HG02840 (cell line): Measurements from ENCODE around the gene PRR36.

Source experiments
- ATAC-seq: cut with Tn5 transposase; IDR thresholded peaks from one replicate; pipeline ENCODE4 v1.9.1; 2021; ENCODE audit warnings: mild to moderate bottlenecking, moderate library complexity, moderate number of reproducible peaks; ENCODE audit not compliant: unreplicated experiment, low FRiP score

Gene PRR36

DNA sequence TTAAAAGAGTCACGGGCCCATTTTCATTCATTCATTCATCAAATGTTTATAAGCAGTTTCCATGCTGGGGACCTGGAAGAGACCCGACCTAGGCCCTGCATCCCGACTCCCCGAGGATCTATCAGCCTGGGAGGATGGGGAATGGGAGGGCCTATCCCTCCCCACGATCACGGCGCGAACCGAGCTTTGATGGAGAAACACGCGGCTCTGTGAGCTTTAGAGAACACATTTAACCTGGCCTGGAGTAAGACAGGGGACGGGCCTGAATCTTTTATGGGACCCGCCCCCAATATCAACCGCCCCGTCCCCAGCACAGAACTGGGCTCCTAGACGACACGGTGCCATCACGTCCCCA lies 45.0 kb downstream of the PRR36 start:
- ATAC-seq, result no peak

DNA sequence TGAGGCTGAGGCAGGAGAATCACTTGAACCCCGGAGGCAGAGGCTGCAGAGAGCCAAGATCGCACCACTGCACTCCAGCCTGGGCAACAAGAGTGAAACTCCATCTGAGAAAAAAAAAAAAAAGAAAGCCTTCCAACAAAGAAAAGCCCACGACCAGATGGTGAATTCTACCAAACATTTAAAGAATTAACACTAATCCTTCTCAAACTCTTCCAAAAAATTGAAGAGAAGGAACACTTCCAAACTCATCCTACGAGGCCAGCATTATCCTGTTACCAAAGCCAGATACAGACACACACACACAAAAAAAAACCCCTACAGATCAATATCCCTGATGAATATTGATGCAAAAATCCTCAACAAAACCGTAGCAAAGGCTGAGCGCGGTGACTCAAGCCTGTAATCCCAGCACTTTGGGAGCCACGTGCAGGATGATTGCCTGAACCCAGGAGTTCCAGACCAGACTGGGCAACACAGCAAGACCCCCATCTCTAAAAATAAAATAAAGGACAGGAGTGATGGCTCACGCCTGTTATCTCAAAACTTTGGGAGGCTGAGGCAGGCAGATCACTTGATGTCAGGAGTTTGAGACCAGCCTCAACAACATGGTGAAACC lies 50.4 kb downstream of the PRR36 start:
- no peak for ATAC-seq

- no peak for ATAC-seq
These were observed 51.2 kb downstream of the PRR36 start for GRCh38 chr19:7822910-7823515.

DNA sequence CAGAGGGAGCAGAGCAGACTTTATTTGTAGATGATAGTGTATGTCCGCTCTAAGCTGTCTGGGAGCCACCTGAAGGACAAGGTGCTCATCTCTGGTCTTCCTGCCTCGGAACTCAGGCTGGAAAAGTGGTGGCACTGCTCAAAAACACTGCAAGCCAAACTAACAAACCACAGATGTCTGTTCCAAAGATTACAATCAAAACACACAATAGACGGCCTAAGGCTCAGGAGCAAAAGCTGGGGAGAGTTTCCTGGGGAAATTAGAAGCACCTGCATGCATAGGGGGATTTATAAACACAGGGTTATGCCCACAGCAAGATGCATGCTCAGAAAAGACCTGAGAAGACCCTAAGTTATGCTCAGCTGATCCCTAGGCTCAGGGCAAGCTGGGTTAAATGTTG lies 53.6 kb downstream of the PRR36 start:
- no peak for ATAC-seq

DNA sequence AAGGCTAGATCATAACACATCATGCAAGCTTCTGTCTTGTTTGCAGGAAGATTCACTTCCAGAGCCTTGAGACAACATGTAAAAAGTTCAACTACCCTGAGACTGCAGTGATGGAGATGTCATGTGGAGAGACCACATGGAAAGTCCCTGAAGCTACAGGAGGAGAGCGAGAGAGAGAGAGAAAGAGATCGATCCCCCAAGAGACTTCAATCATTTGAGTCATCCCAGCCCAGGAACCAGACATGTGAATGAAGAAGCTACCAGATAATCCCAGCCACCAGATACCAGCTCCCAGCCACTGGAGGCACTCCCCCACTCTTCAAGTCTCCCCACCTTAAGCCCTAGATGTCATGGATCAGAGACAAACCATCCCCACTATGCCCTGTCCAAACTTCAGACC lies 54.9 kb downstream of the PRR36 start:
- ATAC-seq, result no peak

- ATAC-seq, result no peak
These were observed 55.4 kb downstream of the PRR36 start for GRCh38 chr19:7818806-7819205.
